OCI-LY1 (cell line): ENCODE data around the gene ZFPM1.

ENCODE experiments used
- EZH2 ChIP-seq: fragments of 200-600 bp; sonication (generic), shearing (Covaris generic); IDR thresholded peaks from 2 replicates; pipeline ENCODE4 v1.8.0; 2017; ENCODE audit warnings: borderline replicate concordance, mixed run types, mild to moderate bottlenecking, antibody characterized with exemption, low read length, moderate library complexity, mixed read lengths
- TF ChIP-seq, protein P1 (sequence below): fragments of 200-600 bp; sonication (generic), shearing (Covaris generic); IDR thresholded peaks from 2 replicates; pipeline ENCODE4 v1.5.1; 2017; ENCODE audit warnings: mild to moderate bottlenecking, antibody characterized with exemption, low read length, moderate library complexity, mixed read lengths

DNA sequence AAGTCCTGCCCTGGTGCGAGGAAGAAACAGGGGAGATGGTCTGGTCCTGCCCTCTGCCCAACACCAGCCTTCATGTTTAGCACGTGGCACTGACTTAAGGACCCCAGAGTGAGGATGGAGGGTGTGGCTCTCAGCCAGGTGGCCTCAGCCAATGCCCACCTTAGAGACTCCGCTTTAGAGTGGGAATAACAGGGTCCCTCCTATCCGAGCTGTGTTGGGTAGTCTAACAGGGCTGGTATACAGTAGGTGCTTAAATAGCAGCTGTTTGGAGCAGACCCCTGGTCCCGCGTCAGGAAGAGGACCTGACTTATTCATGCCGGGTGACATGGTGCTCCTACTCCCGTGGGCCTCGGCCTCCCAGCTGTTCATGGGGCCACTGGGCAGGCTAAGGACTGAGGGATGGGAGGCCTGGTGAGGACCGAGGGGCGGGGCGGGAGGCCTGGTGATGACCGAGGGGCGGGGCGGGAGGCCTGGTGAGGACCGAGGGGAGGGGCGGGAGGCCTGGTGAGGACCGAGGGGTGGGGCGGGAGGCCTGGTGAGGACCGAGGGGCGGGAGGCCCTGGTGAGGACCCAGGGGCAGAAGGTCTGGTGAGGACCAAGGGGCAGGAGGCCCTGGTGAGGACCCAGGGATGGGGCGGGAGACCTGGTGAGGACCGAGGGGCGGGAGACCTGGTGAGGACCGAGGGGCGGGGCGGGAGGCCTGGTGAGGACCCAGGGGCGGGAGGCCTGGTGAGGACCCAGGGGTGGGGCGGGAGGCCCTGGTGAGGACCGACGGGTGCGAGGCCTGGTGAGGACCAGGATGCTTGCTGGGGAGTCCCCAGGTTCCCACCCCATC is 7.6 kb downstream of the ZFPM1 start:
- TF ChIP-seq, protein P1, sequence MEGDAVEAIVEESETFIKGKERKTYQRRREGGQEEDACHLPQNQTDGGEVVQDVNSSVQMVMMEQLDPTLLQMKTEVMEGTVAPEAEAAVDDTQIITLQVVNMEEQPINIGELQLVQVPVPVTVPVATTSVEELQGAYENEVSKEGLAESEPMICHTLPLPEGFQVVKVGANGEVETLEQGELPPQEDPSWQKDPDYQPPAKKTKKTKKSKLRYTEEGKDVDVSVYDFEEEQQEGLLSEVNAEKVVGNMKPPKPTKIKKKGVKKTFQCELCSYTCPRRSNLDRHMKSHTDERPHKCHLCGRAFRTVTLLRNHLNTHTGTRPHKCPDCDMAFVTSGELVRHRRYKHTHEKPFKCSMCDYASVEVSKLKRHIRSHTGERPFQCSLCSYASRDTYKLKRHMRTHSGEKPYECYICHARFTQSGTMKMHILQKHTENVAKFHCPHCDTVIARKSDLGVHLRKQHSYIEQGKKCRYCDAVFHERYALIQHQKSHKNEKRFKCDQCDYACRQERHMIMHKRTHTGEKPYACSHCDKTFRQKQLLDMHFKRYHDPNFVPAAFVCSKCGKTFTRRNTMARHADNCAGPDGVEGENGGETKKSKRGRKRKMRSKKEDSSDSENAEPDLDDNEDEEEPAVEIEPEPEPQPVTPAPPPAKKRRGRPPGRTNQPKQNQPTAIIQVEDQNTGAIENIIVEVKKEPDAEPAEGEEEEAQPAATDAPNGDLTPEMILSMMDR: no peak
- no peak for TF ChIP-seq EZH2
